Endothelial cell of umbilical vein (primary cell): ENCODE results near the gene LRRC10B.

Experiments
- CTCF ChIP-seq, 2 donors: IDR thresholded peaks; 1 replicate in 1 of 2; 2 replicates in 1 of 2; pipeline ENCODE4 v1.5.1; 2011; ENCODE audit warnings: low read length in 2 of 2, mild to moderate bottlenecking in 2 of 2, moderate library complexity in 2 of 2, control low read depth in 1 of 2, inconsistent platforms in 1 of 2, low read depth in 1 of 2; ENCODE audit not compliant: insufficient read depth in 1 of 2; ENCODE audit errors: extremely low read depth in 1 of 2
- EZH2 ChIP-seq: IDR thresholded peaks from 2 replicates; pipeline ENCODE4 v1.6.1; 2012; ENCODE audit warnings: borderline replicate concordance, low read depth, mild to moderate bottlenecking, moderate library complexity, low read length, inconsistent platforms; ENCODE audit not compliant: severe bottlenecking
- FOS ChIP-seq: IDR thresholded peaks from 2 replicates; pipeline ENCODE4 v1.6.1; 2011; ENCODE audit warnings: mild to moderate bottlenecking, low read length, moderate library complexity, borderline replicate concordance; ENCODE audit not compliant: insufficient read depth
- MAX ChIP-seq: IDR thresholded peaks from 2 replicates; pipeline ENCODE4 v1.6.1; 2011; ENCODE audit not compliant: insufficient read depth, insufficient read length
- MYC ChIP-seq: IDR thresholded peaks from one replicate; pipeline ENCODE4 v1.6.1; 2011; ENCODE audit warnings: mild to moderate bottlenecking, low read depth, low read length
- POLR2A ChIP-seq: IDR thresholded peaks from 2 replicates; pipeline ENCODE4 v1.6.1; 2012; ENCODE audit warnings: low read depth, mild to moderate bottlenecking, control low read depth, low read length
- POLR2AphosphoS5 ChIP-seq: IDR thresholded peaks from 2 replicates; pipeline ENCODE4 v1.6.1; 2012; ENCODE audit warnings: low read depth, mild to moderate bottlenecking, control low read depth, low read length, moderate library complexity; ENCODE audit not compliant: insufficient read depth

GRCh38 chr11:61538636-61538961 lies 30.1 kb downstream of the LRRC10B start:
- TF ChIP-seq CTCF (IDR thresholded peaks at IDR 0.05; ENCODE audit: extremely low read depth in 1 of 2, insufficient read depth in 1 of 2, low read depth in 1 of 2, low read length in 2 of 2) (no peak), FOS (no peak), EZH2 (no peak), POLR2A (no peak), POLR2AphosphoS5 (no peak), MYC (no peak), MAX (no peak)
